ENCODE measurements around the gene COBLL1. TPM values are rescaled to one million over a fixed set of nuclear protein-coding genes. Genes with fewer than 3 reads are reported as not detected.

COBLL1 gene
- total and polyA plus RNA-seq, 2 of the 4 experiments (the other 2 are of a cell fraction), result 0.79 to 1.1 TPM

- Histone ChIP-seq H2BK15ac (ENCODE audit: low read depth, low read length) (no peak overlapping the region), H2BK20ac (ENCODE audit: low read depth, low read length) (no peak overlapping the region), H3K79me1 (ENCODE audit: low read depth in 1 of 2, low read length in 2 of 2) (no peaks in the 10 kb centered on the region), H3K4ac (ENCODE audit: low read depth, low read length) (no peak overlapping the region), H4K5ac (ENCODE audit: low read depth, low read length) (no peak overlapping the region), H3K18ac (ENCODE audit: low read depth, low read length) (no peak overlapping the region), H3K9ac (ENCODE audit: low read depth, low read length) (no peak overlapping the region), H3K9me3 (ENCODE audit: control insufficient read depth, insufficient read depth, low read length) (no peaks in the 10 kb centered on the region), H3K27ac (ENCODE audit: insufficient read depth, low read length) (no peak overlapping the region), H3K4me2 (ENCODE audit: low read depth, low read length) (no peak overlapping the region), H3K4me3 (ENCODE audit: insufficient read depth, low read depth, low read length) (no peak overlapping the region), H2BK5ac (ENCODE audit: low read depth, low read length, poor library complexity, severe bottlenecking) (no peak overlapping the region), H4K8ac (ENCODE audit: low read depth in 2 of 2, low read length in 2 of 2) (no peak overlapping the region), H3K56ac (ENCODE audit: extremely low read depth, insufficient read depth, low read length) (no peak overlapping the region), H2AK9ac (replicated peaks; ENCODE audit: low read depth, low read length, poor library complexity) (no peak overlapping the region), H4K91ac (ENCODE audit: insufficient read depth, low read depth, low read length) (no peak overlapping the region), H2AK5ac (ENCODE audit: low read depth, low read length) (no peak overlapping the region), H3K4me1 (ENCODE audit: control insufficient read depth, insufficient read depth, low read length) (no peaks in the 10 kb centered on the region), H2BK120ac (ENCODE audit: low read depth, low read length) (no peak overlapping the region), H3K14ac (replicated peaks; ENCODE audit: low read depth, low read length) (no peak overlapping the region), H3K9me1 (ENCODE audit: insufficient read depth, low read length) (no peaks in the 10 kb centered on the region), H3K36me3 (ENCODE audit: control insufficient read depth, insufficient read depth, low read length) (no peaks in the 10 kb centered on the region), H3K27me3 (ENCODE audit: control insufficient read depth, insufficient read depth, low read length) (no peaks in the 10 kb centered on the region), H3K23ac (ENCODE audit: low read depth, low read length) (no peak overlapping the region), H4K20me1 (ENCODE audit: insufficient read depth, low read length) (no peaks in the 10 kb centered on the region), H2AFZ (replicated peaks; ENCODE audit: low read length, poor library complexity) (no peak overlapping the region)
- dilution Hi-C loops (cut with HindIII; ENCODE audit: low sequenced_read_pairs, unreplicated experiment) (no loop called here), in situ Hi-C loops (cut with MboI; ENCODE audit: low sequenced_read_pairs) (no loop called here), intact Hi-C loops (cut with micrococcal nuclease) (no loop called here)
- ChIA-PET CTCF (no interaction called here), POLR2A (ENCODE audit: unreplicated experiment) (no interaction called here)
- no TSS peak for BruUV-seq (replicated peaks)
- TF ChIP-seq SMC3 (IDR thresholded peaks at IDR 0.05; ENCODE audit: low read depth, low read length) (no peak), RFX5 (IDR thresholded peaks at IDR 0.05; ENCODE audit: low read depth, low read length) (no peak)
- no CpG with 5 or more reads among the region's 2 CpGs for WGBS, 2 experiments (ENCODE audit: extremely low coverage in 2 of 2, insufficient read length in 1 of 2)
- ATAC-seq (ENCODE audit: low read depth) (no peak), DNase-seq (no peak)
Observed at GRCh38 chr2:164691346-164691887, 150.2 kb downstream of the COBLL1 start.
